ENCODE data around the gene CHMP6. TPM values are rescaled to one million over a fixed set of nuclear protein-coding genes. Genes with fewer than 3 reads are reported as not detected.

CHMP6 gene
- total RNA-seq, 1 donor from 2014 or later: 27.8 TPM

DNA sequence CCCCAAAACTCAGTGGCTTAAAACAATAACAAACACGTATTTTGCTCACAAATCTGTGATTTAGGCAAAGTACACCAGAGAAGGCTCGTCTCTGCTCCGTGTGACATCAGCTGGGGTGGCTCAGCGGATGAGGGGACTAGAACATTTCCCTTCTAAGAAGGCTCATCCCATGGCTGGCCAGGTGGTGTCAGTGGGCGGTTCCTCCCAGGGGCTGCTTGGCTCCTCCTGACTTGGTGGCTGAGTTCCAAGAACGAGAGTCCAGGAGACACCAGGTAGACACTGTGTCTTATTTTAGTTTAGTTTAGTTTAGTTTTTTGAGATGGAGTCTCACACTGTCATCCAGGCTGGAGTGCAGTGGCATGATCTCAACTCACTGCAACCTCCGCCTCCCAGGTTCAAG lies 5.6 kb upstream of the CHMP6 start:
- Mint-ChIP-seq H3K36me3 (ENCODE audit: insufficient read depth) (no peaks in the 10 kb centered on the region), H3K27ac (no peak overlapping the region), H3K27me3 (peaks cover 36% of the 10 kb centered on the region)

DNA sequence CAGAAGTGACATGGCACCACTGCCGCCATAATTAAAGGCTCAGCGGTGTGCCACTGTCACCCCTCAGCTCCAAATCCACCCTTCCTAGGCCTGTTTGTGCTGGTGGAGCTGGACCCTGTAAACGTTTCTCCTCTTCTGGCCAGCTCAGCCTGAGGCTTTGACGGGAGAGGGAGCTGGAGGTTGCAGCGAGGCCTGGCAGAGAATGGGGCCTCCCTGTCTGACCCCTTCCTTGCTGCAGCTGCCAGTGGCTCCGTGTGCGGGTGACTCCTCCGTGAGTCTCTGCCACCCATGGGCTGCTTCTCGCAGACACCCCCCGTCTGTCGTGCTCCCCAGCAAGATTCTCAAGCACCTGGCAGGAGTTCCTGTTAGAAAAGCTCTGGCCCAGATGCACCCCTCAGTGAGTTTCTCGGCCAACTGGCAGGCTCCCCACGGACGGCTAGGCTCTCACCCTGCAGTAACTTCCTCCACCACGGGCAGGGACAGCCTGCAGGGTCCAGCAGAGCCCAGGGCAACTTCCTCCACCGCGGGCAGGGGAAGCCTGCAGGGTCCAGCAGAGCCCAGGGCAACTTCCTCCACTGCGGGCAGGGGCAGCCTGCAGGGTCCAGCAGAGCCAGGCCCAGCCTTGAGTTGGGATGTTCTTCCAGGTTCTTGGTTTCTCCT lies 4.7 kb upstream of the CHMP6 start:
- H3K9me3 Mint-ChIP-seq (ENCODE audit: low read depth): no peaks in the 10 kb centered on the region
- no peak overlapping the region for H3K4me3 Mint-ChIP-seq (ENCODE audit: low read depth)
- no peak for DNase-seq (ENCODE audit: low spot score, unreplicated experiment)
- H3K36me3 Mint-ChIP-seq (ENCODE audit: insufficient read depth): no peaks in the 10 kb centered on the region
- no peaks in the 10 kb centered on the region for H3K4me1 Mint-ChIP-seq (ENCODE audit: low read depth)
- H3K27me3 Mint-ChIP-seq: peaks cover 32% of the 10 kb centered on the region
- H3K27ac Mint-ChIP-seq: no peak overlapping the region
- TF ChIP-seq, protein P1, sequence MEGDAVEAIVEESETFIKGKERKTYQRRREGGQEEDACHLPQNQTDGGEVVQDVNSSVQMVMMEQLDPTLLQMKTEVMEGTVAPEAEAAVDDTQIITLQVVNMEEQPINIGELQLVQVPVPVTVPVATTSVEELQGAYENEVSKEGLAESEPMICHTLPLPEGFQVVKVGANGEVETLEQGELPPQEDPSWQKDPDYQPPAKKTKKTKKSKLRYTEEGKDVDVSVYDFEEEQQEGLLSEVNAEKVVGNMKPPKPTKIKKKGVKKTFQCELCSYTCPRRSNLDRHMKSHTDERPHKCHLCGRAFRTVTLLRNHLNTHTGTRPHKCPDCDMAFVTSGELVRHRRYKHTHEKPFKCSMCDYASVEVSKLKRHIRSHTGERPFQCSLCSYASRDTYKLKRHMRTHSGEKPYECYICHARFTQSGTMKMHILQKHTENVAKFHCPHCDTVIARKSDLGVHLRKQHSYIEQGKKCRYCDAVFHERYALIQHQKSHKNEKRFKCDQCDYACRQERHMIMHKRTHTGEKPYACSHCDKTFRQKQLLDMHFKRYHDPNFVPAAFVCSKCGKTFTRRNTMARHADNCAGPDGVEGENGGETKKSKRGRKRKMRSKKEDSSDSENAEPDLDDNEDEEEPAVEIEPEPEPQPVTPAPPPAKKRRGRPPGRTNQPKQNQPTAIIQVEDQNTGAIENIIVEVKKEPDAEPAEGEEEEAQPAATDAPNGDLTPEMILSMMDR (IDR thresholded peaks at IDR 0.05; ENCODE audit: unreplicated experiment): no peak

More for the DNA sequence above, 5.6 kb upstream of the CHMP6 start:
- DNase-seq (ENCODE audit: low spot score, unreplicated experiment): no peak
- no peaks in the 10 kb centered on the region for H3K4me1 Mint-ChIP-seq (ENCODE audit: low read depth)
- no peaks in the 10 kb centered on the region for H3K9me3 Mint-ChIP-seq (ENCODE audit: low read depth)
- no peak overlapping the region for H3K4me3 Mint-ChIP-seq (ENCODE audit: low read depth)
- TF ChIP-seq, protein P1 (IDR thresholded peaks at IDR 0.05; ENCODE audit: unreplicated experiment): no peak

DNA sequence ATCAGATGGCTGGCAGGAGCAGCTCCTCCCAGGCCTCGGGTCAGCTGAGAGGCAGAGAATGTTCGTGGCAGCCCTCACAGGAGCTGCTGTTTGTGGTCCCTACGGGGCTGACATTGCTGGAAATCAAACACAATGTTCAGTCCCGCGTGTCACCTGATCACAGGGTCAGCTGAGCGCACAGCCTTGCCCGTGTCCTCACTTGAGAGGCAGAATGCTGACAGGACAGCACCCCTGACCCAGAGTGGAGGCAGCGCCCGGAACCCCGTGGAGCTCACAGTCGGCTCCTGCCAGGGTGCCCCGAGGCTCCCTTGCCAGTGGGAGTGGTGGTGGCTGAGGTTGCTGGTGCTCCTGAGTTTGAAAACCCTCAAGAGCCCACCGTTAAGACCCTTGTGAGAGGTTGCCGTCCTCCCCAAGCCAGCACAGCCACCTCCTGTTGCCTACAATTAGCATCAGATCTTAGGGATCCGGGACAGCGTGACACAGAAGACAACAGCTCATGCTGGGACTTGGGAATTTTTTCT lies 3.6 kb upstream of the CHMP6 start:
- Mint-ChIP-seq H3K4me1 (ENCODE audit: low read depth) (peaks cover 4% of the 10 kb centered on the region), H3K4me3 (ENCODE audit: low read depth) (no peak overlapping the region), H3K27me3 (peaks cover 23% of the 10 kb centered on the region), H3K36me3 (ENCODE audit: insufficient read depth) (no peaks in the 10 kb centered on the region), H3K9me3 (ENCODE audit: low read depth) (no peaks in the 10 kb centered on the region), H3K27ac (no peak overlapping the region)
- no peak for DNase-seq (ENCODE audit: low spot score, unreplicated experiment)
- TF ChIP-seq, protein P1 (IDR thresholded peaks at IDR 0.05; ENCODE audit: unreplicated experiment): no peak

DNA sequence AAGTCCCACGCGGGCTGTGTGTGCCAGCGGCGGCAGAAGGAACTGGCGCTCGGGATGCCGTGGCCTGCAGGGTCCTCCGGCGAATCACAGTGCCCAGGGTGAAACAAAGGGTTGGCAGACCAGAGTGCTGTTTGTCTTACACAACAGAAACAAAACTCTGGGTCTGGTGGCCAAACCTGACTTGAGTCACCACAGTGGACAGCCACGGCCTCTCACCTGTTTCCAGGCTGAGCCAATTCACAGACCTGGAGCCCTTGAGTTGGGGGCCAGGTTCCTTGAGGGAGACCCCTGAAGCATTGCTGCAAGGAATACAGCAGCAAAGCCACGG lies 2.1 kb upstream of the CHMP6 start:
- H3K27me3 Mint-ChIP-seq: peaks cover 14% of the 10 kb centered on the region
- no peak overlapping the region for H3K27ac Mint-ChIP-seq
- TF ChIP-seq, protein P1 (IDR thresholded peaks at IDR 0.05; ENCODE audit: unreplicated experiment): no peak
- H3K9me3 Mint-ChIP-seq (ENCODE audit: low read depth): no peaks in the 10 kb centered on the region
- H3K36me3 Mint-ChIP-seq (ENCODE audit: insufficient read depth): no peaks in the 10 kb centered on the region
- H3K4me1 Mint-ChIP-seq (ENCODE audit: low read depth): peaks cover 5% of the 10 kb centered on the region
- DNase-seq (ENCODE audit: low spot score, unreplicated experiment): no peak
- no peak overlapping the region for H3K4me3 Mint-ChIP-seq (ENCODE audit: low read depth)

DNA sequence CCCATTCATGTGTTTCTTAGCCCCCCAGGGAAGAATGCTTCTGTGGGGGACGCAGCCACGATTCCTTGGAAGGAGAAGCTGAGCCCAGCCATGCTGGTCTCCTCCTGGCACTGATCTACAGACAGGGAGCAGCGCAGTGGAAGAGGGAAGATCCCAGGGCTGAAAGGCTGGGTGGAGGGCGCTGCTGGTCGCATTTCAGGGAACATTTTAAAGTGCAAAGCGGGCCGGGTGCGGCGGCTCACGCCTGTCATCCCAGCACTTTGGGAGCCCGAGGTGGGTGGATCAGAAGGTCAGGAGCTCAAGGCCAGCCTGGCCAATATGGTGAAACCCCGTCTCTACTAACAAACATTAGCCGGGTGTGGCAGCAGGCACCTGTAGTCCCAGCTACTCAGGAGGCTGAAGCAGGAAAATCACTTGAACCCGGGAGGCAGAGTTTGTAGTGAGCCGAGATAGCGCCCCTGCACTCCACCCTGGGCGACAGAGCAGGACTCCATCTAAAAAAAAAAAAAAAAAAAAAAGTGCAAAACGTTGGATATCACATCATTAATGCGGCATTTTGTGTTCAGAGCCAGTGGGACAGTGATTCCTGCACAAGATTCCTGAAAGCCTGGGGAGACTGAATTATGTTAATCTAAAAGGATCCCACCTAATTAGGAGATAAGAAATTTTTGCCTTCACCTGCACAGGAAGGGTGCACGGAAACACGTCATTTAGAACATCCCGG lies 558 bp upstream of the CHMP6 start:
- H3K4me1 Mint-ChIP-seq (ENCODE audit: low read depth): peaks cover 5% of the 10 kb centered on the region
- no peak for DNase-seq (ENCODE audit: low spot score, unreplicated experiment)
- no peaks in the 10 kb centered on the region for H3K9me3 Mint-ChIP-seq (ENCODE audit: low read depth)
- H3K27me3 Mint-ChIP-seq: peaks cover 11% of the 10 kb centered on the region
- peak overlapping the region; percentile 69 for H3K27ac Mint-ChIP-seq
- H3K36me3 Mint-ChIP-seq (ENCODE audit: insufficient read depth): peaks cover 4% of the 10 kb centered on the region
- peak overlapping the region; percentile 67 for H3K4me3 Mint-ChIP-seq (ENCODE audit: low read depth)
- TF ChIP-seq, protein P1 (IDR thresholded peaks at IDR 0.05; ENCODE audit: unreplicated experiment): no peak

All from progenitor cell of endocrine pancreas (in vitro differentiated cells).